GM21825 (cell line): ENCODE data around the gene OLFML3.

ENCODE experiments used
- ATAC-seq: cut with Tn5 transposase; IDR thresholded peaks from one replicate; pipeline ENCODE4 v1.9.1; 2021; ENCODE audit warnings: mild to moderate bottlenecking, moderate library complexity; ENCODE audit not compliant: unreplicated experiment

Gene OLFML3

DNA sequence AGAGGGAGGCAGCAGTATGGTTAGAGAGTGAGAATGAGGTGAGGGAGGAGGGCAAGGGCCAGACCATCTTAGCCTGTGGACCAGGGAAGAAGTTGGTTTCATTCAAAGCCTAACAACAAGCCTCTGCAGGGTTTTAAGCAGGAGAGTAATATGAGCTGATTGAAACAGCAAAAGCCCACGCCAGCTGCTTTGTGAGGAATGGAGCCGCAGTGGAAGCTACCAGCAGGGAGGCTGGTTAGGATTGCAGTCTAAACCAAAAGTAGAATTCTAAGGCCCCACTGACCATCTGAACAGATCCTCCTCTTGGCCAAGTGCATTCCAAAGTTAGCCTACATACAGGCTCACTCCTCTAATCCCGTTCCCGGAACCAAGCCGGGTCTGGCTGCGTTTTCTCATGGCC is 44.8 kb downstream of the OLFML3 start:
- no peak for ATAC-seq

DNA sequence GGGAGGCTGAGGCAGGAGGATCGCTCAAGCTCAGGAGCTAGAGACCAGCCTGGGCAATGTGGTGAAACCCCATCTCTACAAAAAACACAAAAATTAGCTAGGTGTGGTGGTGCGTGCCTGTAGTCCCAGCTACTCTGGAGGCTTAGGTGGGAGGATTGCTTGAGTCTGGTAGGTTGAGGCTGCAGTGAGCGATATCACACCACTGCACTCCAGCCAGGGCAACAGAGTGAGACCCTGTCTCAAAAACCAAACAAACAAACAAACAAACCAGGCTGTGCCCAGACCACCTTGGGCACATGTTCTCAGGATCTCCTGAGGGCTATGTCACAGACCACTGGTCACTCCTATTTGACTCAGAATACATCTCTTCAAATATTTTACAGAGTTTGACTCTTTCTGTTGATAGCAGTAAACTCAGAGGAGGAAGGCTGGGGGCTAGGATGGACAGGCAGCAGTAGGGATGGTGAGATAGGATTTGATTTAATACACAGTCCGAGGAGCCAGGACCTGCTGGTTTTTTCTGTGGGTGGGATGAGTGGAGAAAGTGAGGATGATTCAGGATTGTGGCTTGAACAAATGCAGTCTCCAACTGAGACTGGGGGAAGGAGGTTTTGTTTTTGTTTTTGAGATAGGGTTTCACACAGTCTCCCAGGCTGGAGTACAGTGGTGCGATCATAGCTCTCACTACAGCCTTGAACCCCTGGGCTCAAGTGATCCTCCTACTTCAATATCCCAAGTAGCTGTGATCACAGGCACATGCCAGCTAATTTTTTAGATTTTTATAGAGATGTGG is 46.5 kb downstream of the OLFML3 start:
- no peak for ATAC-seq

DNA sequence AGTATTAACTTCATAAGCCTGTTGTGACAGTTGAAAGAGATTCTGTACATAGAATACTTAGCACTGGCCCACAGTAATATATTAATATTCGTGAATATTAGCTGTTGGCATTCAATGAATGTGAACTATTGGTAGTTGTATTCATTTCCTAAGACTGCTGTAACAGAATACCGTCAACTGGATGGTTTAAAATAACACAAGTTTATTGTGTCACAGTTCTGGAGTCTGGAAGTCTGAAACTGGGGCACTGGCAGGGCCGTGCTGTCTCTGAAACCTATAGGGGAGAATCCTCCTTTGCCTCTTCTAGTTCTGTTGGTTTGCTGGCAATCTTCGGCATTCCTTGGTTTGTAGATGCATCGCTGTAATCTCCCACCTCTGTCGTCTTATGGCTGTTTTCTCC is 47.5 kb downstream of the OLFML3 start:
- ATAC-seq, result no peak
